HG02678 (cell line): ENCODE data around the gene NKX1-2.
"Not testable (repeated sequence)": the region's sequence is repeated elsewhere in the genome, so short reads cannot be mapped to it uniquely, and the experiment has no call there.

Experiments used
- ATAC-seq: cut with Tn5 transposase; IDR thresholded peaks from one replicate; pipeline ENCODE4 v1.9.1; 2021; ENCODE audit warnings: mild to moderate bottlenecking, moderate library complexity; ENCODE audit not compliant: unreplicated experiment

Gene NKX1-2

DNA sequence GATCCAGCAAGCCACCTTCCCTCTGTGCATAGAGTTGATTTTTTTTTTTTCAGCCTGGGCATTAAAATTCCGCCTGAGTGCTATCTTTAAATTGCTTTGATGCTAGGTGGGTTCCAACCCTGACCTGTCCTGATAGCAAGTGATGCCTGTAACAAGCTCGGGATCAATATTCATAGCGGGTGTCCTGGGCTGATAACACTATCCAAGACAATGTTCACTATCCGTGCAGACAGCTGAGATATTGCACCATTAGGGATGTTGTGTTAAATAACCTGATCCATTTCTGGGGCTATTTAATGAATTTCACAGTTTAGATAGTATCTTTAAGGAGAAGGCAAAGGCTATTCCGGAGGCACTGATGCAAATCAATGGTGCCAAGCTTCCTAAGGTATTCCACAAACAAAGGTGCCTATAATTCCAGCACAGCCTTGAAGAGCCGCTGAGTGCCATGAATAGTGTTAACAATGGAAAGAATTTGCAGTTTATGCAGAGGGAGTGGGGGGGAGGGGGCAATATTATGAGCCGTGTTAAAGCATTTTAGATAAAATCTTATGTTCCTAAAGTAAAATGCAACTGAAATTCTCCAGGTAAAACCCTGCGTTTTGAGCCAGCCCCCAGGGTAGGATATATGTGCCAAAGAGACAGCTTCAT, 4.2 kb upstream of the NKX1-2 start:
- ATAC-seq = no peak

DNA sequence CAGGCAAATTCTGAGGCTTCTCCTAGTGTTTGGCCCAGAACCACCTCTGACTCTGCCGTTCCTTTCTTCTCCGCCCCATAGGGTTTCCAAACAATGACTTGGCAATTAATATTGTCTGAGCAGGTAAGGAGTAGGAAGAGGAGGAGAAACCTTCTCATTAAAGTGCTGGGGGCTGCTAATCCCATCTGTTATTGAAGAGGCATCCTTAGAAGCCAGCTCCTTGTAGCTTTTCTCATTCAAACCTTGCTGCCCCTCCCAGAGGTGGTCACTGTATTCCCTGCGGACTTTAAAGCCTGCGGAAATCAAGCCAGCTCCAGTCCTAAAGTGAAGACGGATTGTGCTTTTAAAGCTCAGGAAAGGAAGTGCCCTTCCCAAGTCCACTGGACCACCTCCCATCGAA, 1.4 kb upstream of the NKX1-2 start:
- no peak for ATAC-seq

DNA sequence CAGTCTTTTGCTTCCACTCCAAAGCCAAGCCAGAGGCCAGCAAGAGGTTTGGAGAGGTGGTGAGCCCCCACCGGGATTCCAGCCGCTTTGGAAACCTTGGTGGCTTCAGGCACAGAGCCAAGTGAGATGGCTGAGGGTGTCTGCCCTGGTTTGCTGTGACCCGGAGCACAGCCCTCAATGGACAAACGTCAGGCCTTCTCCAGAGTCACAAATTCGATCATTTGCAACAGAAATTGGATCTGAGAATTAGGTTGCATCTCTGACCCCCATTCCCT, 885 bp upstream of the NKX1-2 start:
- no peak for ATAC-seq

DNA sequence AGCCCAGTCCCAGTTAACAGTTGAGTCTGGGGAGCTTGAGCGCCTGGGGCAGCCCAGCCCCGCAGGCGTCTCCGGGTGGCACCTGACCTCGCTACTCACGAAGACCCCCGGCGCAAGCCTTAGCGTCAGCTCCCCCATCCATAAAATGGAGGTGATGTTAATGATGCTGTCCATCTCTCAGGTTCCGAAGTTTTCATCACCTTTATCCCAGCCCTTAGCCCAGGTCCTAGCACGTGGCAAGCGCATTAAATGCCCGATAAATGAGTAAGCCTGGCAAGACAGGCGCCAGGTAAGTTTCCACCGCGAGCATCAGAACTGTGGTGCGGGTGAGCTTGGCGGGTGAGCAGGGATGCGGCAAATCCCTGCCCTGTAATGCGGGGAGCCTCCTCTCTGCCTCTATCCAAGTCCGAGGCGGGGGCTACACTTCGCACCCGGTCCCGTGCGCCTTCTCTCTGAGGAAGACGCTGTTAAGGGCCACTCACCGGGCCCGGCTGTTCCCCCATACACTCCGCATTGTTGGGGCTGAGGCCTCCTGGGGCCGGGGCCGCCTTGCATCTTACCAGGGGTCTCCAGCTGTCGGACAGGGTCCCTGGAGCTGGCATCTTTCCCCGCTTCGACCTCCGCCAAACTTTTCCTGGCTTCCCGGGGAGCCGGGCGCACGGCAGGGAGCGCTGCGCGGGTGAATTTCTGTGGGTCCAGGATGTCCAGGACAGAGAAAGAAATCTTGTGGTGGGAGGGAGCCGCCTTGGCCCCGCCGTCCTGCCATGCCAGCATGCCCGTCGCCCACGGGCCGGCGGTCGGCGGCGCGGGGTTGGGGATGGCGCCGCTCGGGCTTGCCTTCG, 444 bp downstream of the NKX1-2 start:
- no peak for ATAC-seq

DNA sequence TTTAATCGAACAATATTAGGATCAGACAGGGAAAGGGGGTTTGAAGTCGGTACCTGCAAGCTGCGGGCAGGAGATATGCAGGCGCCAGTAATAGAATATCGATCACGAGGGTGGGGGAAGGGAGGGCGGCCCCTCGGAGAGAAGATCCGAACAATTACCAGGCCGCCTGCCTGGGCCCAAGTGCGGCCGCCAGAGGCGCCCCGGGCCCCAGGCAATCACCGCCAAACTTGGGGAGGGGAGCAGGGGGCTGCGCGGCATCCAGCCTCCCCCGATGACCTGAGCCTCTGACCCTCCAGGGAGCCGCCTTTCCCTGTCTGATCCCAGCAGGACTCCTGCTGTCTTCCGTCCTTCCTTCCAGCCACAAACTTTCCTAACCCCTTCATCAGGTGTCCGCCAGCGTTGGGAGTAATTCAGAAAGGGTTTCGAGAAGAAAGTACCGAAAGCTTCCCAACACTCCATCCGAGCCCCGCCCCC, 1.1 kb downstream of the NKX1-2 start:
- ATAC-seq = no peak

DNA sequence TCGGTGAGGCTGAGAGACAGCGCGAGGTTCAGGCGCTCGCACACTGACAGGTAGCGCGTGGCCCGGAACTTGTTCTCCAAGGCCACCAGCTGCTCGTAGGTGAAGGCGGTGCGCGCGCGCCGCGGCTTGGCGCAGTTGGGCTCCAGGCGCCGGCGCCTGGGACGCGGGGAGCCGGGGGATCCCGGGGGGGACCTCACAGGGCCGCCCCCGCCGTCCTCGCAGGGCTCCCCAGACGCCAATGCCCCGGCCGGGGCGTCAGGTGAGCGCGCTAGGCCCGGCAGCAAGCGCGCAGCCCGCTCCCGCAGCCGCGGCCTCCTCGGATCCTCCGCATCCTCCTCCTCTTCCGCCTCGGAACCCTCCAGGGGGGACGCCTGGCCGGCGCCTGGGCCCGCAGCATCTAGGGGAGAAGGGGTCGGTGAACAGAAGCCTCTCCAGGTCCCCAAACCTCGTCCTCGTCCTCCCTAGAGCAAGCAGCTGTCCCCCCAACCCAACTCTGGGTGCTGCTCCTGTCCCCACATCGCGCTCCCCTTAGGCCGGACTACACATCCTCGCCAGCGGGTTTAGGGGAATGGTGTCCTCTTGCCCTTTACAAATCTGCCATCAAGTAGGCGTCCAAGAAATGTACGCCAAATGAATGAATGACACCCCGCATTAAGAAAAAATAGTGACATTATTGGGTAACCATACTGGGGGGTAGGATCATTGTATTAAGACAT, 1.9 kb downstream of the NKX1-2 start:
- no peak for ATAC-seq

DNA sequence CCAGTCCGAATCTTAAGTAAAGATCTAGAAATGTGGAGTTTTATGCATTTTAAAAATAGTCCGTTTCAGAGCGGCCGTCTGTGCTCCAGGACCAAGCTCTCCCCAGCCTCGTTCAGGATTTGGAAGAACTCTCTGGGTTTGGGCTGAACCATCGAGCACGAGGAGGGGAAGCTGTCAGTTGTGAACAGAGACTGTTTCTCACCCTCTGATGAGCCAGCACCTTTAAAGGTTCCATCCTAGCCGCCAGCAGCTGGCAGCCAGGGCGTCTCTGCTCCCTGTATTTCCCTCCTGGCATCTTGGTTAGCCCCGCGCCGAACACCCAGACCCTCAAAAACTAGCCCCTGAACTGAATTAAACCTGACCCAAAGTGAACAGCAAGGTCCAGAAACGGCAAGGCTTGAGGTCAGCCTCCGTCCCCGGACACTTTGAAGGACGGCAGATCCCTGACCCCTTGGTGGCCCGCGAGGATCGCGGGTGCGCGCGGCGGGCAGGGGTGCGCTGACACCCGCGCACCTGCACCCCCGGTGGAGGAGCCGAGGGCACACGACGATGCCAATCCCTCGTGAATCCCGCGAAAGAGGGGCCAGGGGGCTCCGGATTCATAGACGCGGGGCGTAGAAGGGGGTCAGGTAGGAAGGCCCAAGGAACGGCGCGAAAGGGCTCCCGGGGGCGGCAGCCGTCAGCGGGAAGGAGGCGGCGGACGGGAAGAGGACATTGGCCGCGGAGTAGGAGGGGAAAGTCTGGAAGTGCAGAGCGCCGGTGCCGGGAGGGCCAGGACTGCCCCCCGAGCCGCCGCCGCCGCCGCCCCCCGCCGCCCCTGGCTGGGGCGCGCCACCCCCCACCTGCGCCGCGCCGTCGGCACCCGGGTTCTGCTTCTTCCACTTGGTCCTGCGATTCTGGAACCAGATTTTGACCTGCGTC, 2.7 kb downstream of the NKX1-2 start:
- no peak for ATAC-seq

DNA sequence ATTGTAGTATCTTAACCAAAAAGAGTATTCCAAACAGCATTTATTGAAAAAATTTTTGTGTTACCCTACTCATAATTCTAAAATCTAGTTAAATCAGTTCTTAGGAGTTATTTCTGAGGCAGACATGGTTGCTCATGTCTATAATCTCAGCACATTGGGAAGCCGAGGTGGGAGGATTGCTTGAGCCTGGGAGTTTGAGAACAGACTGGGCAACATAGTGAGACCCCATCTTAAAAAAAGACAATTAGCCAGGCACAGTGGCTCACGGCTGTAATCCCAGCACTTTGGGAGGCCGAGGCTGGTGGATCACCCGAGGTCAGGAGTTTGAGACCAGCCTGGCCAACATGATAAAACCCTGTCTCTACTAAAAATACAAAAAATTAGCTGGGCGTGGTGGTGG, 8.1 kb downstream of the NKX1-2 start:
- not testable (repeated sequence) for ATAC-seq

DNA sequence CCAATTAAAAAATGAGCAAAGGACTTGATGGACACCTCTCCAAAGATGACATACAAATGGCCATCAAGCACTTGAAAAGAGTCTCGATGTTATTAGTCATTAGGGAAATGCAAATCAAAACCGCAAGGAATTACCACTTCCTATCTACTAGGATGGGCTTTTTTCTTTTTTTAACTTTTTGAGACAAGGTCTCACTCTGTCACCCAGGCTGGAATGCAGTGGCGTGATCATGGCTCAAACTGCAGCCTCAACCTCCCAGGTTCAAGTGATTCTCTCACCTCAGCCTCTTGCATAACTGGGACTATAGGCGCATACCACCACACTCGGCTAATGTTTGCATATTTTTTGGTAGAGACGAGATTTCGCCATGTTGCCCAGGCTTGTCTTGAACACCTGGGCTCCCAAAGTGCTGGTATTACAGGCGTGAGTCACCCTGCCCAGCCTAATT, 13.6 kb downstream of the NKX1-2 start:
- no peak for ATAC-seq

DNA sequence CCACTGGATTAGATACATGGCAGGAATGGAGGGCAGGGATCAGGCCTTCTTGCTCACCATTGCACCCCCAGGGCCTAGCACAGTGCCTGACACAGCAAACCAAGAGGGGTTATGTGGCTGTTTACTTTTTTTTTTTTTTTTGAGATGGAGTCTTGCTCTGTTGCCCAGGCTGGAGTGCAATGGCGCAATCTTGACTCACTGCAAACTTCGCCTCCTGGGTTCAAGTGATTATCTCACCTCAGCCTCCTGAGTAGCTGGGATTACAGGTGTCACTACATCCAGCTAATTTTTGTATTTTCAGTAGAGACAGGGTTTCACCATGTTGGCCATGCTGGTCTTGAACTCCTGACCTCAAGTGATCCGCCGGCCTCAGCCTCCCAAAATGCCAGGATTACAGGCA, 14.2 kb downstream of the NKX1-2 start:
- ATAC-seq = not testable (repeated sequence)

DNA sequence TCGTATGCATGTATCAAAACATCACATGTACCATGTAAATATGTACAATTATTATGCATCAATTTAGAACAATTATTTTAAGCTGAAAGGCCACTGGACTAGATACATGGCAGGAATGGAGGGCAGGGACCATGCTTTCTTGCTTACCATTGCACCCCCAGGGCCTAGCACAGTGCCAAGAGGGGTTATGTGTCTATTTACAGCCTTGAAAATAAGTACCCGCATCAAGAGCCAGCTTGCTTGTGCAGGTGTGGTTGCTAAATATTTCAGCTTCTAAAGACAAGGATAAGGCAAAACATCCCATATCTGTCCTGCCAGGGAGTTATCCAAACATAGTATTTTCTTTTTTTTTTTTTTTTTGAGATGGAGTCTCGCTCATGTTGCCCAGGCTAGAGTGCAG, 16.4 kb downstream of the NKX1-2 start:
- ATAC-seq = no peak

DNA sequence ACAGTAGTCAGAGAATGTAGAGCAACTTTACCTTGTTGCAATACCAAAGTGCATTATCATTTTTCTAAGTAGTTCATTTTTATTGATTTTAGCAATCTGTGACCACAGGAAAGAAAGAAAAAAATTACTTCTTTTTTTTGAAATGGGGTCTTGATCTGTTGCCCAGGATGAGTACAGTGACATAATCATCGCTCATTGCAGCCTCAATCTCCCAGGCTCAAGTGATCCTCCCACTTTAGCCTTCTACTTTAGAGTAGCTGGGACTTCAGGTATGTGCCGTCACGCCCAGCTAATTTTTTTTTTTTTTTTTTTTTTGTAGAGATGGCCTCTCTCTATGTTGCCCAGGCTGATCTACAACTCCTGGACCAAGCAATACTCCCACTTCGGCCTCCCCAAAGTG, 19.8 kb downstream of the NKX1-2 start:
- no peak for ATAC-seq

DNA sequence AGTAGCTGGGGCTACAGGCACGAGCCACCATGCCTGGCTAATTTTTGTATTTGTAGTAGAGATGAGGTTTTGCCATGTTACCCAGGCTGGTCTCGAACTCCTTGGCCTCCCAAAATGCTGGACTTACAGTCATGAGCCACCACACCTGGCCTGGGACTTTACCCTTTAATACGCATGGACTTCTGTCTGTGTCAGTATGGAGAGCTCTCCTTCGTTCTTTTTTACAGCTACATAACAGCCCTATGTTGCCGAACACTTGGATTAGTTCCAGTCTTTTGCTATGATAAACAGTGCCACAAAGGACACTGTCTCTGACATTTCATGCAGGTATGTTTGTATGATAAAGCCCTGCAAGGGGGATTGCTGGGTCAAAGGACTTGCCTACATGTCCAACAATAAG, 20.3 kb downstream of the NKX1-2 start:
- no peak for ATAC-seq

DNA sequence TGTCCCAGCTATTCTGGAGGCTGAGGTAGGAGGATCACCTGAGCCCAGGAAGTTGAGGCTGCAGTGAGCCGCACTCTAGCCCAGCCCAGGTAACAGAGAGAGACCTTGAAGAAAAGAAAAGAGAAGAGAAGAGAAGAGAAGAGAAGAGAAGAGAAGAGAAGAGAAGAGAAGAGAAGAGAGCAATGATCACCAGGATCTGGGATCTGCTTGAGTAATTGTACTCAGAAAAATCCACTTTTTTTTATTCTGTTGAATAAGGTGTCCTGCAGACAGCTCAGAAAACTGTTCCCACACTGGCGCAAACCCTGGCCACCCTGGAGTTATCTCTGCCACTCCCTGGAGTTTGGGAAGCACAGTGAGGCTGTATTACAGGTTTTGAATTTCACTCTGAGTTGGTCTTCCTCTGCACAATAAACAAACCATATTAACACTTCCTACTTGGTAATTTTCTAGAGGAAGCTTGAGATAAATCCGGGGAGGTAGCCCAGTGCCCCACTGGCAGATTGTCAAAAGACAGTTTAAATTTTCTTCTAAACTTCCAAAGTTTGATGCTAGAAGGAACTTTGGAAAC, 21.5 kb downstream of the NKX1-2 start:
- ATAC-seq = no peak

DNA sequence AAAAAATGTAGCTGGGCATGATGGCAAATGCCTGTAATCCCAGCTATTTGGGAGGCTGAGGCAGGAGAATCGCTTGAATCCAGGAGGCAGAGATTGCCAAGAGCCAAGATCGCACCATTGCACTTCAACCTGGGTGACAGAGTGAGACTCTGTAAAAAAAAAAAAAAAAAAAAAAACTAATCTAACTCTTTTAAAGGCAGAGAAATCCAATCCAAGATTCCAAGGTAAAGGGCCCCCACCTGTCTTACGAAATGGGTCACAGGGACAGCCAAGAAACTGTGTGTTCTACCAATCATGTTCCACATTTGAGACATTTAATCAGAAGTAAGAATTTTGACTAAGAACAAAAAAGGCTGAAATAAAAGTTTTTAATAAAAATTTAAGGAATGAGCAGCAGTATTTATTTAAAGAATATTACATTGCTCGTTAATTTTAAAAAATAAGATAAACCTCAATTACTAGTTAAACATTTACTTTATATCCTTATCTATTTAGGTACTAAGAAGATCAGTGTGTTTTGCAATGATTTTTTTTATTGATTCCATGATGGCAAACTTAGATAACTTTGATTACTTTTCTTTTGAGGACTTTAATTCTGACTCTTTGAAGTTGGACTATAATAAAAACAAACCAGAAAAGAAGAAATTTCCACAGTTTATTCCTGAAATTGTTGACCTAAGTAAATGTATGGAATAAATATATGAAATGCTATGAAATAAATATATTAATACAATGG, 24.4 kb downstream of the NKX1-2 start:
- no peak for ATAC-seq

DNA sequence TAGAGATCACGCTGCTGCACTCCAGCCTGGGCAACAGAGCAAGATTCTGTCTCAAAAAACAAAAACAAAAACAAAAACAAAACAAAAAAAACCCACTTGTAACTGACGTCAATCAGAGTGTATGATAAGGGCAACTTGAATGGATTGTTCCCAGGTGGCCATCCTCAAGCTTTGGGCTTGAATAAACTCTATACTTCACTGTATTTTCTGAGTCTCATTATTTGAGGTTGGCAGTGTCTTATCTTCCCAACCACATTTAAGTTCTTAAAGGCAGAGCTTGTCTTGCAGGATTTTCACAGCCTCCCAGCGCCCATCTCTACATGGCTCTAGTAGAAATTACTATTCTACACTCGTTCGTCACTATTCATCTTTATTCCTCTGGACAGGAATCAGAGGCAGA, 26.0 kb downstream of the NKX1-2 start:
- ATAC-seq = no peak

DNA sequence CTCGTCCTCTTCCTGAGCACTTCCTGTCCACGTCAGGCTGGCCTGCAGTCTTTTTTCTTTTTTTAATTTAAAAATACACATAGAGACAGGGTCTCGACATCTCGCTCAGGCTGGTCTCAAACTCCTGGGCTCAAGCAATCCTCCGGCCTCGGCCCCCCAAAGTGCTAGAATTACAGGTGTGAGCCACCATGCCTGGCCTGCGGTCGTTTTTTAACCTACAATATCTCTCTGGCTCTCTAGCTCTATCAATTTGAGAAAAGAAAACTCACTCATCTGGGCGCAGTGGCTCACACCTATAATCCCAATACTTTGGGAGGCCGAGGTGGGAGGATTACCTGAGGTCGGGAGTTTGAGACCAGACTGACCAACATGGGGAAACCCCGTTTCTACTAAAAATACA, 27.1 kb downstream of the NKX1-2 start:
- ATAC-seq = no peak

DNA sequence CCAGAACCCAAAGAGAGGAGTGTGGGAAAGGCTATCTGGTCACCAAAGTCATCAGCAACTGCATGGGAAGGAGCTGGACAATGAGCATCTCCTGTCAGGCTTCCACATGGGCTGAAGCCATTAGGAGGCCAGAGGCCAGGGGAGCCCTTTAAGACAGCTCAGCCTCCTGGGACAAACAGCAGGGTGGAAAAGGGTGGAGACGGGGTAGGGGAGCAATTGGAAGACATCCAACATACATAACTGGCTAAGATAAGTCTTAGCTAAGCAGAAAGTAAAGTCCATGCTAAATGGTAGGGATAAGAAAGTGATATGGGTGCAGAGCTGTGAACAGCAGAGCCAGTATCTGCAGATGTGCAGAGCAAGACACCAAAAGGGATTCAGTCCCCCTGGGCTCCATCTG, 29.6 kb downstream of the NKX1-2 start:
- ATAC-seq = no peak

DNA sequence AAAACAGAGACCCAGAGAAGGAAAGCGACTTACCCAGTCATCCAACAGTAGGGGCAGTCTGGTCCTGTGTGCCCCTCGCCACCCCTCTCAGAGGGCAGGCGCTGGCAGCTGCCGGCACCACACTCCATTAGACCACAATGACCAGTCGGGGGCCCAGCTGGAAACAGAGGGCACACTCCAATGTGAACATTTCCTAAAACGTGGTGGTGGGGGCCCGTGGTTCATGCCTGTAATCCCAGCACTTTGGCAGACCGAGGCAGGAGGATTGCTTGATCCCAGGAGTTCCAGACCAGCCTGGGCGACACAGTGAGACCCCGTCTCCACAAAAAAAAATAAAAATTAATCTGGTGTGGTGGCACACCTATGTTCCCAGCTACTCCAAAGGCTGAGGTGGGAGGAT, 30.2 kb downstream of the NKX1-2 start:
- no peak for ATAC-seq
